GM18867 (cell line): Measurements from ENCODE around the gene TMEM123.
"Not testable (repeated sequence)": the region's sequence is repeated elsewhere in the genome, so short reads cannot be mapped to it uniquely, and the experiment has no call there.

Source experiments
- ATAC-seq: cut with Tn5 transposase; IDR thresholded peaks from one replicate; pipeline ENCODE4 v1.9.1; 2021; ENCODE audit warnings: mild to moderate bottlenecking, moderate library complexity; ENCODE audit not compliant: unreplicated experiment

Gene TMEM123

GRCh38 chr11:102451041-102451680 is 1.4 kb downstream of the TMEM123 start:
- no peak for ATAC-seq

GRCh38 chr11:102449651-102450570 is 2.7 kb downstream of the TMEM123 start:
- no peak for ATAC-seq

- ATAC-seq = no peak
Measured at GRCh38 chr11:102448869-102449224, 3.7 kb downstream of the TMEM123 start.

GRCh38 chr11:102447941-102448868 is 4.4 kb downstream of the TMEM123 start:
- ATAC-seq = no peak

- peak; percentile 56 for ATAC-seq
Measured at GRCh38 chr11:102447193-102447592, 5.4 kb downstream of the TMEM123 start.

GRCh38 chr11:102446606-102447005 is 6.0 kb downstream of the TMEM123 start:
- no peak for ATAC-seq

- not testable (repeated sequence) for ATAC-seq
Measured at GRCh38 chr11:102444693-102445092, 7.9 kb downstream of the TMEM123 start.

- not testable (repeated sequence) for ATAC-seq
Measured at GRCh38 chr11:102444142-102444541, 8.4 kb downstream of the TMEM123 start.

GRCh38 chr11:102439063-102439363 is 13.6 kb downstream of the TMEM123 start:
- not testable (repeated sequence) for ATAC-seq

- no peak for ATAC-seq
Measured at GRCh38 chr11:102438311-102439062, 14.1 kb downstream of the TMEM123 start.

GRCh38 chr11:102437727-102438126 is 14.8 kb downstream of the TMEM123 start:
- no peak for ATAC-seq

- ATAC-seq = no peak
Measured at GRCh38 chr11:102436976-102437375, 15.6 kb downstream of the TMEM123 start.

GRCh38 chr11:102436561-102436960 is 16.0 kb downstream of the TMEM123 start:
- ATAC-seq = no peak

GRCh38 chr11:102435688-102436087 is 16.9 kb downstream of the TMEM123 start:
- no peak for ATAC-seq

- ATAC-seq = not testable (repeated sequence)
Measured at GRCh38 chr11:102433571-102433970, 19.0 kb downstream of the TMEM123 start.

GRCh38 chr11:102432560-102432959 is 20.0 kb downstream of the TMEM123 start:
- not testable (repeated sequence) for ATAC-seq

GRCh38 chr11:102431404-102431803 is 21.2 kb downstream of the TMEM123 start:
- no peak for ATAC-seq

- ATAC-seq = peak; percentile 91
Measured at GRCh38 chr11:102430158-102430836, 22.3 kb downstream of the TMEM123 start.

GRCh38 chr11:102429691-102430090 is 22.9 kb downstream of the TMEM123 start:
- ATAC-seq = no peak

GRCh38 chr11:102429226-102429625 is 23.3 kb downstream of the TMEM123 start:
- no peak for ATAC-seq
